ENCODE results near the gene TAOK3.

The TAOK3 gene

DNA sequence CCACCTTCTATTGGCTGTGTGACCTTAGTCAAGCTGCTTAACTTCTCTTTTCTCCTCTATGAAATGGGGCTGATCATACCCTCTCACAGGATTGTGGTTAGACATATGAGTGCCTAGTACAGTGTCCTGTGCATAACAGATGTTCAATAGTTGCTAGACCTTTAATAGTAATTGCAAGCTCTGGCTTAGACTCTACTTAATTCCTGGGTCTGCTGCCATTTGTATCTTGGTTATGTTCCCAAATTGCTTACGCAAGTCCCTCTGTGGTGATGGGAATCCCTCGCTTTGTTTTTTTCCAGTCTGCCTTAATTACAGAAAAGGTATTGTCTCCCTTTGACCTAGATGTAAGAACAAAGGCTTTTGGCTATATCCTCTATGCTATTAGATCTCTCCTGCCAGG is 18.7 kb upstream of the TAOK3 start:
- H3K27ac ChIP-seq = no peak overlapping the region
- TF ChIP-seq, protein P1, sequence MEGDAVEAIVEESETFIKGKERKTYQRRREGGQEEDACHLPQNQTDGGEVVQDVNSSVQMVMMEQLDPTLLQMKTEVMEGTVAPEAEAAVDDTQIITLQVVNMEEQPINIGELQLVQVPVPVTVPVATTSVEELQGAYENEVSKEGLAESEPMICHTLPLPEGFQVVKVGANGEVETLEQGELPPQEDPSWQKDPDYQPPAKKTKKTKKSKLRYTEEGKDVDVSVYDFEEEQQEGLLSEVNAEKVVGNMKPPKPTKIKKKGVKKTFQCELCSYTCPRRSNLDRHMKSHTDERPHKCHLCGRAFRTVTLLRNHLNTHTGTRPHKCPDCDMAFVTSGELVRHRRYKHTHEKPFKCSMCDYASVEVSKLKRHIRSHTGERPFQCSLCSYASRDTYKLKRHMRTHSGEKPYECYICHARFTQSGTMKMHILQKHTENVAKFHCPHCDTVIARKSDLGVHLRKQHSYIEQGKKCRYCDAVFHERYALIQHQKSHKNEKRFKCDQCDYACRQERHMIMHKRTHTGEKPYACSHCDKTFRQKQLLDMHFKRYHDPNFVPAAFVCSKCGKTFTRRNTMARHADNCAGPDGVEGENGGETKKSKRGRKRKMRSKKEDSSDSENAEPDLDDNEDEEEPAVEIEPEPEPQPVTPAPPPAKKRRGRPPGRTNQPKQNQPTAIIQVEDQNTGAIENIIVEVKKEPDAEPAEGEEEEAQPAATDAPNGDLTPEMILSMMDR (conservative IDR thresholded peaks at IDR 0.05; ENCODE audit: low read depth) = no peak
- no peak for DNase-seq (ENCODE audit: low spot score)
- CTCF ChIA-PET = no interaction called here
- POLR2A ChIA-PET (ENCODE audit: low non-redundant PET) = no interaction called here

DNA sequence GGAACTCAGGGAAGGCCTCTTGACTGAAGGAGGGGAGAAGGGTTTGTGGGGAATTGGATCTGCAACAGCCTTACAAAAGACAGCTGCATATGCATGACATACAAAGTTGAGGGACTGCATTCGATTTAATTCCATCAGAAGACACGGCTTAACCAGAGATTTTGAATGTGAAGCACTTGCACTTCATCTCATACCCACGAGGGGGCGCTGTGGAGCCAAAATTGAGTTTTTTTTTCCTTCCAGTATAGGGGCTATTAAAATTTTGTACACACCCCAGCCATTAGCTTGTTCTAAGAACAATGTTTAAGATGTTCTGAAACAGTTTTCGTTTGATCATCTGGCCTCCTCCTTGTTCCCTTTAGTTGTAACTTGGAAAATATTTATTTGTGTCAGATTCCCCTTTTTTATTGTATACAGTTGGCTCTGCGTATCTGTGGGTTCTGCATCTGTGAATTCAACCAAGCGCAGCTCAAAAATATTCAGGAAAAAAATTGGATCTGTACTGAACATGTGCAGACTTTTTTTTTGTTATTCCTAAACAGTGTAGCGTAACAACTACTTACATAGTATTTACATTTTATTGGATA is 5.3 kb upstream of the TAOK3 start:
- POLR2A ChIA-PET (ENCODE audit: low non-redundant PET) = interaction anchor here (0.6 kb wide), 1 partner anchor 317 kb away, joined by 6 read pairs; no protein-coding TSS in a partner anchor
- TF ChIP-seq, protein P1 (conservative IDR thresholded peaks at IDR 0.05; ENCODE audit: low read depth) = peak; percentile 91
- peak; percentile 56 for DNase-seq (ENCODE audit: low spot score)
- H3K27ac ChIP-seq = no peak overlapping the region
- CTCF ChIA-PET = interaction anchor here (0.6 to 2.3 kb wide), 16 partner anchors 9 to 786 kb away, joined by 3 to 11 read pairs (median 4); partner anchors contain the start of gene PEBP1

DNA sequence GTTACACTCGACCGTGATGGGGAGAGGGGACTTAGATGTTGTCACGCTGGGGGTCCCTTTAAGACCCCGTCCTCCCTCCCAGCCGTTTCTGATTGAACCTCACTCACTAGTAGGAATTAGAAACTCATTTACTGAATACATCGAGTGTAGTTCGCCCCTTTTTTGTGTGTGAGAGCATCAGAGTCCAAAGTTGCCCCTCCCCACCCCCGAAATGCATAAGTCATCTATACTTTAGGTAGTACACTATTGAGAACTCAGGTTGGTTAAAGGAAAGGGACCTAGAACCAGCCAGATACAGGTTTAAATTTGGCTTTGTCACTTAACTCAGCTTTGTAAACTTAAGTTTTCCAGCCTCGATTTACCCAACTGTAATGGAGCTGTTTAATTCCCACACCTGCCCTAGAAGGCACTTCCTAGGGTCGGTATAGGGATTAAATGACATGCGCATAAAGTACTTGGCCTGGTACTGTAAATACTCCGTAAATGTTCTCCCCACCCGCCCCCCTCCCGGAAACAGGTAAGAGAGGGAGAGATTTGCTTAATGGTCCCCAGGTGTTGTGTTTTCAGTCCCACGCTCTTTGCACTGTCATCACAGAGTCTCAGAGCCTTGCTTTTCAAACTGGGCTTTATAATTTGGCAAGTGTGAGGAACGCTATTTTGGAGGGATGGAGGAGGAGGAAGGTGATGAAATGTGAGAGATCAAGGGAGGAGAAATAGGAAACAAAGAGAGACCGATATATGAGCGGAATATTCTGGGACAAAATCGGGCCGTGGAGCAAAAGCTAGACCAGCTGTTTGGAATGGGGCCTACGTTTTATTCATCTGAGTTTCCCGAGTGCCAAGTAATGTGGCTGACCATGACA is 4.5 kb upstream of the TAOK3 start:
- CTCF ChIA-PET = interaction anchor here (0.6 to 2.3 kb wide), 17 partner anchors 10 to 787 kb away, joined by 3 to 27 read pairs (median 4); partner anchors contain the start of gene PEBP1

DNA sequence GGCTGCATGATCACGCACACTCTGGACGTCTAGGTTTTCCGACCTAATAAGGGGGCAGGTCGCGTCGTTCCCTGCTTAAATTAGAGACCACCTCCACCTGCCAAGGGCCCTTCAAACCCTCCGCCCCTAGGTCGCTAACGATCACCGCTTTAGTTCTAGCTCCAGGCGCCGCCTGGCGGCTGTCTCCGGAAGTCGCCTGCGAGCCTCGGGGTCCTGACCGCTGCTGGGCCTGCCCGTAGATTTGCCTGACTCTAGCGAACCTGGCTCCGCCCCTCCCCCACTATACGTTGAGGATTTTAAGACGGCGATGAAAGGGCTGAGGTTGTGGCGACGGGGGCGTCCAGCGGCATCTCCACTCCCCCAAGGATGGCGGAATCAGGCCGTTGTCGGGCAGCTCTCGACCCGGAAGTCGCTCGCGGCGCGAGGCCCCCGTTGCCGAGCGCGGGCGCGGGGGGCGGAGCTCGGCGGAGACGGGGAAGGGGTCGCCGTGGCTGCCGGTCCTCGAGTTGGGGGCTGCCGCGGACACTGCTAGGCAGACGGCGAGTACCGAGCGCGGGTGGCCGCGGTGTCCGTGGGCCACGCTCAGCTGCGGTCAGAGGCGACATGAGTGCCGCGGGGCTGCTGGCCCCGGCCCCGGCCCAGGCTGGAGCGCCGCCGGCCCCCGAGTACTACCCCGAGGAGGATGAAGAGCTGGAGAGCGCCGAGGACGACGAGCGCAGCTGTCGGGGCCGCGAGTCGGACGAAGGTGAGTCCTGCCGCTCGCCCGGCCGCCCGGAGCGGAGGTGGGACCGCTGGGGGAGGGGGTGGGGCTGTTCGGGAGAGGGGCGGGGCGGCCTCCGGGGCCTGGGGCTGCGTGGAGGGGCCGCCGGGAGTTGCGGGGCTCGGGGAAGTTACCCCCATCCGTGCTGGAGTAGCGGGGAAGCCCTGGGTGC is 3.6 kb upstream of the TAOK3 start, which contains the start of gene SUDS3:
SUDS3 (plus strand) TSS at position 467 of the 932 bp plus-strand sequence; CDS start at position 604, 137 bp downstream.
- H3K27ac ChIP-seq = peak within 1 kb of the TSS; percentile 84
- peak; percentile 82 for DNase-seq (ENCODE audit: low spot score)
- TF ChIP-seq, protein P1 (conservative IDR thresholded peaks at IDR 0.05; ENCODE audit: low read depth) = peak; percentile 95
- POLR2A ChIA-PET (ENCODE audit: low non-redundant PET) = interaction anchor here (0.6 kb wide), 1 partner anchor 255 kb away, joined by 3 read pairs; no protein-coding TSS in a partner anchor
- CTCF ChIA-PET = interaction anchor here (0.6 to 2.3 kb wide), 35 partner anchors 9 to 1169 kb away, joined by 3 to 27 read pairs (median 4); partner anchors contain the start of gene PEBP1

More for the DNA sequence above, 4.5 kb upstream of the TAOK3 start:
- H3K27ac ChIP-seq = peak overlapping the region; percentile 84
- TF ChIP-seq, protein P1 (conservative IDR thresholded peaks at IDR 0.05; ENCODE audit: low read depth) = no peak
- no peak for DNase-seq (ENCODE audit: low spot score)
- POLR2A ChIA-PET (ENCODE audit: low non-redundant PET) = interaction anchor here (0.6 kb wide), 1 partner anchor 316 kb away, joined by 6 read pairs; no protein-coding TSS in a partner anchor

DNA sequence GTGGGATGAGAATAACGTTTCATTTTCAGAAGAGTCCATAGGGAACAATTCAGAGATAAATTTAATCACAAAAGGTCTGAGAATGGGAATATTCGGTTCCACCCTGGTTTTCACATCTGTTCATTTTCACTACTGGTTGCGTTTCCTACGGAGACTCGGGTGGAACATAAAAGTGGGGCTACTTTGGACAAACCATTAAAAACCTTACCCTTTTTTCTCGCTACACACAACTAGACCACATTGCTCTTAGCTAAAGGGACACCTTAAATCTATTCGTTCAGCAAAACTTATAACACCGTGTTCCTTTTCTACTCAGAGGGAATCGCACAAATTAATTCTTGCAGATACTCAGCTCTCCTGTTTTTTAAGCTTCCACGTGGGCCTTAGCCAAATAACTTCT is 2.6 kb upstream of the TAOK3 start:
- CTCF ChIA-PET = interaction anchor here (0.6 to 2.3 kb wide), 19 partner anchors 17 to 310 kb away, joined by 3 to 27 read pairs (median 4); partner anchors contain the start of gene PEBP1

More for the DNA sequence above, 2.6 kb upstream of the TAOK3 start:
- no peak overlapping the region for H3K27ac ChIP-seq
- TF ChIP-seq, protein P1 (conservative IDR thresholded peaks at IDR 0.05; ENCODE audit: low read depth) = no peak
- POLR2A ChIA-PET (ENCODE audit: low non-redundant PET) = interaction anchor here (0.6 kb wide), 1 partner anchor 254 kb away, joined by 3 read pairs; no protein-coding TSS in a partner anchor
- no peak for DNase-seq (ENCODE audit: low spot score)
